ENCODE measurements around the gene FCHSD2. TPM values are rescaled to one million over a fixed set of nuclear protein-coding genes. Genes with fewer than 3 reads are reported as not detected.

FCHSD2 gene
- 10.4 and 12.1 TPM in 2 replicates for total RNA-seq

GRCh38 chr11:73142128-73142377 is at the start of gene FCHSD2:
TSS of gene FCHSD2 (minus strand) at chr11:73142318. CDS start at chr11:73141877, 441 bp downstream.

GRCh38 chr11:72814286-72815109 is 327.6 kb downstream of the FCHSD2 start, which contains the start of gene ATG16L2:
TSS of gene ATG16L2 (plus strand) at chr11:72814411. CDS start at chr11:72814446, 35 bp downstream.

GRCh38 chr11:72793425-72794367 is 348.4 kb downstream of the FCHSD2 start, which contains the start of gene STARD10:
TSS of gene STARD10 (minus strand) at chr11:72794047. CDS start at chr11:72781181, 12,866 bp downstream.

Other genes starting within 250 kb of the FCHSD2 start
- gene P2RY2, start 76.0 kb upstream of the FCHSD2 start, total RNA-seq: 0.28 and 0.38 TPM in 2 replicates
- gene P2RY6, start 130.0 kb upstream of the FCHSD2 start, total RNA-seq: 0.56 and 0.58 TPM in 2 replicates
- 25.4 and 42.0 TPM in 2 replicates for gene ARHGEF17, start 166.0 kb upstream of the FCHSD2 start, total RNA-seq
- 9.0 and 12.8 TPM in 2 replicates for gene RELT, start 234.1 kb upstream of the FCHSD2 start, total RNA-seq

Data from regular cardiac myocyte (primary cell).